Measurements from ENCODE around the gene CACNA1G.

Gene CACNA1G

DNA sequence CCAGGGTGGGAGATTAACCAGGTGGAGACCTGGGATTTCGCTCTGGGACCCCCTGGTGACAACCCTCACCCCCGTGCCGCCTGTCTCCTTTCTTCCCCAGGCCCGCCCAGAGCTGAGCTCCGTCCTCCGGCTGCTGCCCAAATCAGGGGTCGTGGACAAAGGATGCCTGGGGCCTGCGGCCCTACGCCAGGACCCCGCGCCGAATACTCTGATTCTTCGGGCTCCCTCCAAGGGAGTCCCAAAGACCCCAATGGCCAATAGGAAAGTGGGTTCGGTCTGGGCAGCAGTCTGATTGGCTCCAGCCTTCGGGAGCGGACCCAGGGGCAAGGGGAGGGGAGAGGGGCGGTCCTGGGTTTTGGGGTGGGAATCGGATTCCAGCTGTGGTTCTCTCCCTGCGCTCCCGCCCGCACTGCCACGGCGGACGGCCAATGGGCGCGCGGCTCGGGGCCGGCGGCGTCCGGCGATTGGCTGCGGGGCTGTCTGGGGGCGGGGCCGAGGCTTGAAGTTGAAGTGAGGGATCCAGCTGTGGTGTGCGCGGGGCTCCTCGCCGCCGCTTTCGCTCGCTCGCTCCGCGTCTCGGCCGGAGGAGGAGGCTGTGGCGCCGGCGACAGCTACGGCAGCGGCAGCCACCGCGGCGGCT lies at the start of gene CACNA1G:
Gene CACNA1G, plus strand, starts transcription at position 531 of the 640 bp plus-strand sequence. CDS start 745 bp downstream, outside the sequence.
- FAIRE-seq (peak; percentile 55), DNase-seq (ENCODE audit: low spot score) (peak; percentile 98)

DNA sequence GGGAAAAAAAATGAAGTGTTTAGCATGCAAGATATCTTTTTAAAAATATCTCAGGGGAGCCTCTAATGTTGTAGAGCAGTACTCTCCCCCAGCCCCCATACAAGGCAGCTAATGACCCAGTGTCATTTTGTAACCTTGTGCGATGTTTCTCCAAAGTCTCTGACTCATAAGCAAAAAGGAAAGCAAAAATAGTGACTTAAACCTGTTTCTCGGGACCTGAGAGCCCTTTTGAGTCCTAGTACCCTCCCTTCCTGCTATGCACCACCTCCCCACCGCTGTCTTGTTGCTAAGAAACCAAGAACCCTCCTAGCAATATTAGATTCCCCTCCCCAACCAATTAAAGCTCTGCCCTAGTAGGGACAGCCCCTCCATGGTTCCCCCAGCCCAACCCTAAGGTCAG lies 49.5 kb upstream of the CACNA1G start:
- FAIRE-seq: no peak

DNA sequence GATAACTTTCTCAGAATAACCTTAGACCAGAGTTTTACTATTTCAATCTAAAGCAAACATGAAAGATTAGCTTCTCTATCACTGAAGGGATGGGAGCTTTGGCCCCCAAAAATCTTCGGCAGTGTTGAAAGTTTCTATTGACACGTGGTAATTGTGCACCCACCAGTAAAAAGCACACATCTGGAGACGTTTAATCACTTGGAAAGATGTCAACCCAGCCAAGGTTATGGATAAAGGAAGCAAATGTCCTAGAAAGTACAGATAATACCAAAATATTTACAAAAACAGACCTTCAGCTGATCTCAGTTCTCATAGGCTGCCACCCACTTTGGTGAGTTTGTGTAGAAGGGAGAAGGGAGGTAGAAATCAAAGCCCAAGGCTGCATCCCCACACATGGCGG lies 47.0 kb upstream of the CACNA1G start:
- no peak for FAIRE-seq
- DNase-seq (ENCODE audit: low spot score): no peak

More for the DNA sequence above, 49.5 kb upstream of the CACNA1G start:
- DNase-seq (ENCODE audit: low spot score): no peak

DNA sequence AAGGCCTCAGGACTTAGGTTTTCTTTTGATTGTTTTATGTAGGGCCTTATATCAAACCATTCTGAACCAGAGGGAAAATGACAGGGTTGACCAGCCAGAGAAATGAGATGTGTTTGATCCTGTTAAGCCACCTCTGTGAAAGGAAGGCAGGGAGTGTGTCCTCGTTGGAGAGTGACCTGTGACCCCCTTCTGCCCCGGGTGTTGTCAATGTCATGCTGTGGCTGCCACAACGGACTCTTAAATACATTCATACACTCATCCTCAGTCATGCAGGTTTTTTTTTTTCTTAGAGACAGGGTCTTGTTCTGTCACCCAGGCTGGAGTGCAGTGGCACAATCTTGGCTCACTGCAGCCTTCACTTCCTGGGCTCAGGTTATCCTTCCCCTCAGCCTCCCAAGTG lies 46.1 kb upstream of the CACNA1G start:
- DNase-seq (ENCODE audit: low spot score): no peak
- no peak for FAIRE-seq

DNA sequence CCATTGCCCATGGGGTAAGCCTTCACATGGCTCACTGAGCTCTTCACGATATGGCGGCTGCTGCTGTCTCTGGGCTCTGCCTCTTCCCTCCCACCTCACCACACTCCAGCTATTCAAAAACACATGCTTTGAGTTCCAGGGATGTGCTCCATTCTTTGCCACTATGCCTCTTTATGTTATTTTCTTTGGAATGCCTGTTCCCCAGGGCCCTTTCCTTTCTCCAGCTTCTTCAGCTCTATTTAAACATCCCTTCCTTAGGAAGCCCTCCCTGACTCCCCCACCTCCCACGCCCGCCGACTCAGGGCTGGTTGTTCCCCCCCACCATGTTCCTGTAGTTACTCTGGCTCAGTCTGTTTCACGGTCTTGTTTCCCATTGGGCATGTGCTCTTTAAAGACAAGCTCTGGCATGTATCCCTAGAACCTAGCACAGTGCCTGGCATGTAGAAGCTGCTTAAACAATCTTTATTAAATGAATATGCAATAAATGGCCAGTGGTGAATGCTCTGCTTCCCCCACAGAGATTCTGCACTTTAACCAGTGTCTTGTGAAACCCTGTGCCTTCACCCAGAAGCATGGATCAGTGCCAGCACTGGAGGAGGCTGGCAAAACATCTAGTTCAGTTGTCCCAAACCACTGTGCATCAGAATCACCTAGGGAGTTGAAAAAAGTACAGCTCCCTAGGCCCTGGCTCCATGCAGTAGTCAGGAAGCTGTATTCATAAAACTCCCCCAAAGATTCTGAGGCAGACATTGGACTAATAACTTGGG lies 45.4 kb upstream of the CACNA1G start:
- DNase-seq (ENCODE audit: low spot score) (no peak), FAIRE-seq (no peak)

DNA sequence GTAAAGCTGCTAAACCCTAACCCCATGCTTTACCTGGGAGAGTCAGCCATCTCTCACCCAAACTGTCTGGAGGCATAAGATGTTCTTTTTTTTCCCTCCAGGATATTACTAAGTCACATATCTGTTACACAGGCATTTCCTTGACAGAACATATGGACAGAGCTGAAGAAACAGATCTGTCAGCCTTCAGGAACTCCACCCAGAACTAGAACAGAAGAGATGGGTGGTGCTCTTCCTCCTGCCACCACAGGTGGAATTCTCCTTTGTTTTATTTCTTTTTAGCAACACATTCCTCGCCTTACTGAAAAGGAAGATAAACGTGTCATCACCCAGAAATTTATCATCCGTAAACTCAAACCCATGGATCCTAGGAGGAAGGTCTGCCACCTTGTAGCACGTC lies 43.5 kb upstream of the CACNA1G start:
- no peak for DNase-seq (ENCODE audit: low spot score)
- FAIRE-seq: no peak

DNA sequence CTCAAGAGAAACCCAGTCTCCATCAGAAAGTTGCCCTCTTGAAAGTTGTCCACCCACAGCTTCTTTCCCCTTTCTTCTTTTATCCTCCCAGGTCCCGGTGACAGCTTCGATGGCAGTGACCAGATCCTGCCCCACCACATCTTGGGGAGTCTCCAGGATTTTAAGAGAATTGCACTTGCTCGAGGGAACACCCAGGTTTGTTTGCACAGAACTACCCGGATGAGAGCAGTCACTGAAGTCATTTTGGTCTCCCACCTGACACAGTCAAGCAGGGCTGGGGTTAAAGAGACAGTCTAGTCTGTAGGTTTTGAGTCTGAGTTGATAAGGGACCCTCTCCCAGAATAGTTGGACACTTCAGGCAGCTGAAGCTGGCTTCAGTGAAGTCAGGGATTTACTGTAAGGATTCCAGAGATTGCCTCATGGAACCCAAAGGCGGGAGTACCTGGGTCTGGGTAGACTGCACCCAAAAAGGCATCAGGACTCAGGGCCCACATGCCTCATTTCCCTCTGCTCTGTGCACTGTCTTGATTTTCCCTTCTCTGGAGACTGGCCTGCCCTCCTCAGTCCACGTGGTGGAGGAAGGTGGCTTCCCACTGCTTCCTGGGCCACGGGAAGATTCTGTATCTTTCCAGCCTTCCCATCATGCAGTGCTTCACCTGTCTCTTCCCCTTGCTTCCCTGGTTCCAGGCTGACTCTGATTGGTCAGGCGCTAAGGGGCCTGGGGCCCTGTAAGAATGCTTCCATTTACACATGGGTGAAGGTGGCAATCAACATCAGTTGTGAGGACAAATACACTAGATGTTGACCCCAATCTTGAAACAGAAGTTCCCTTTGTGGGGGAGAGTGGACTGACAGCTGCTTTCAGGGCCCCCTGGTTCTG lies 42.8 kb upstream of the CACNA1G start:
- FAIRE-seq: no peak
- no peak for DNase-seq (ENCODE audit: low spot score)

DNA sequence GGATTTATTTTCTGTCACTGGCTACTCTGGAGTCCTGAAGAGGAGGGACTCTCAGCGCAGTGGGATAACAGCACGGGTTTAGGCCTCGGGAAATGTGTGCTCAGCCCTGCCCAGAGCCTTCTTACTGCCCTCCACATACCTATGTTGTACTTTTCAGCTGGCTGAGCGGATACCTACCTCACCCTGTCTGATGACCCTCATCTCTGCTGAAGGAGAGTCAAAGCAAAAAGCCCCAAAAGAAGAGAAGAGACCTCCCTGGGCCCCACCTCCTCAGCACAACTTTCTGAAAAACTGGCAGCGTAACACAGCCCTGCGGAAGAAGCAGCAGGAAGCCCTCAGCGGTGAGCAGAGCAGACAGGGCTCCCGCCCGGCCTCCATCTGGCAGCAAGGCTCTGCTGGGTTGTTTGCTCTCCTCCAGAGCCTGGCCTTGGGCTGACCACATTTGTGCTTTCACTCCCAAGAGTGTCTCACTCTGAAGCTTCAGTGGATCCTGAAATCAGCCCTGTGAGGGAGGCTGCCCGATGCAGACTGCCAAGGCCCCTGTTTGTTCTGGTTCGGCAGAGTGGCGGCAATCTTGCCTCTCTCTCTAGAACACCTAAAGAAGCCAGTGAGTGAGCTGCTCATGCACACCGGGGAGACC lies 42.0 kb upstream of the CACNA1G start:
- no peak for FAIRE-seq
- DNase-seq (ENCODE audit: low spot score): no peak

DNA sequence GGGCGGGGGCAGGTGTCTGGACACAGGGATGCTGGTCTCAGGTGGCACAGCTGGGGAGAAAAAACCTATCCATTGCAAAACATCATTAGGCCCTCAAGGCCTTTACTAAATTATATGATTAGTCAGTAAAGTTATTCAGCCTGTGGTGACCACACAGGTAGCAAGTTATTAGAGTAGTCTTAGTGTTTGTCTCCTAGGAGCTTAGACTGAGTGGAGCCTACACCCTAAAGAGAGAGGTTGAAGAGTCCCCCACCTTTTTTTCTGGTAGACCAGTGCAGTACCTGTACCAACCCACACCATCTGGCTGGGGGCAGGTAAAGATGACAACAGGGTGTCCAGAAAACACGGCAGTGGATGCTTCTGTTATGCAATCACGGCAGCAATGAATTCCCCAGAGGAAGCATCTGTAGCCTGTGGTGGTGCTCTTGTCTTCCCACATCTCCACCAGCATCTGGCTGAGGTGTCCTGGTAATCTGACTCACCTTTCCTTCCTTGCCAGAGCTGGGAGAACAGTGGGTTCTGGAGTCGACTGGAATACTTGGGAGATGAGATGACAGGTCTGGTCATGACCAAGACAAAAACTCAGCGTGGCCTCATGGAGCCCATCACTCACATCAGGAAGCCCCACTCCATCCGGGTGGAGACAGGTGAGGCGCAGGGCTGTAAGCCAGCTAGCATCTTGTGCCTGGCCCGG lies 41.2 kb upstream of the CACNA1G start:
- no peak for FAIRE-seq

DNA sequence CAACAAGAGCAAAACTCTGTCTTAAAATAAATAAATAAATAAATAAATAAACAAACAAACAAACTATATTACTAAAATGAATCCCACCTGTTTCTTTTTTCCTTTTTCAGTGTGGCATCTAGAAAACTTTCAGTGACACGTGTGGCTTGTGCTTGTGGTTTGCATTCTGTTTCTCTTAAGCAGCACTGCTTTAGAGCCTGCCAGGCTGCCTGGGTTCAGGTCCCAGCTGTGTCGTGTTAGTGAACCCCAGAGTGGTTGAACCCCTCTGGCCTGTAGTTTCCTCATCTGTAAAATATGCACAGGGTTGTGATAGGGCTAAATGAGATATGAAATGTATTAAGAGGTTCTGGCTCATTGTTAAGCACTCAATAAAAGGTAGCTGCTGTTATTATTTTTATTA lies 40.0 kb upstream of the CACNA1G start:
- no peak for DNase-seq (ENCODE audit: low spot score)

More for the DNA sequence above, 41.2 kb upstream of the CACNA1G start:
- no peak for DNase-seq (ENCODE audit: low spot score)

DNA sequence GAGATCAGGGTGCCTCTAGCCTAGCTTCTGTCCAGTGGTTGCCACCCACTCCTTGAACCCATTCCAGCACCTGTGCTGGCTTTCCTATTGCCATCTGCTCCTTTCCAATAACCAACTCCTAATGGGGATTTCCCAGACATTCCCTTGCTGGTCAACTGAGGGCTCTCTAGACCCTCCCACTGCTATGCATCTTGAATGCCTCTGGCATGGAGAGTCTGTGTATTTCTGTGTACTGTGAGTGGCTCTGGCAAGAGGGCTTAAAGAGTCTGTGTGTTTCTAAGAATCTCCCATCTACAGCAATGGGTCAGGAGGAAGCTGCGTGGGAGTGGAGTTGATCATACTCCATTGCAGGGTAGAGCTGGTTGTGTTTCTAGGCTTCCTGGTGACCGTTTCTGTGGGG lies 39.0 kb upstream of the CACNA1G start:
- FAIRE-seq: no peak
- no peak for DNase-seq (ENCODE audit: low spot score)

More for the DNA sequence above, 40.0 kb upstream of the CACNA1G start:
- no peak for FAIRE-seq

DNA sequence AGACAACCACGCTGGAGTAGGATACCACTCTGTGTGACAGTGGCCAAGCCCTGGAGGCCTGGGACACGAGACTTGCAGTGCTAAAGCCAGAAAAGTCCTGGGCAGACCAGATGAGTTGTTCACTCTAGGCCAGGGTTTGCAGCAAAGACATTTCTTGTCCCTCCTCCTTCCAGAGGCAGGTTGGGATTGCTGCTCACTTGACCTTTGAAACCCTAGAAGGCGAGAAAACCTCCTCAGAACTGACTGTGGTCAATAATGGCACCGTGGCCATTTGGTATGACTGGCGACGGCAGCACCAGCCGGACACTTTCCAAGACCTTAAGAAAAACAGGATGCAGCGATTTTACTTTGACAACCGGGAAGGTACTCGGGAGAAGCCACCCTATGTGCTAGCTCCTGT lies 37.7 kb upstream of the CACNA1G start:
- no peak for FAIRE-seq
- no peak for DNase-seq (ENCODE audit: low spot score)

DNA sequence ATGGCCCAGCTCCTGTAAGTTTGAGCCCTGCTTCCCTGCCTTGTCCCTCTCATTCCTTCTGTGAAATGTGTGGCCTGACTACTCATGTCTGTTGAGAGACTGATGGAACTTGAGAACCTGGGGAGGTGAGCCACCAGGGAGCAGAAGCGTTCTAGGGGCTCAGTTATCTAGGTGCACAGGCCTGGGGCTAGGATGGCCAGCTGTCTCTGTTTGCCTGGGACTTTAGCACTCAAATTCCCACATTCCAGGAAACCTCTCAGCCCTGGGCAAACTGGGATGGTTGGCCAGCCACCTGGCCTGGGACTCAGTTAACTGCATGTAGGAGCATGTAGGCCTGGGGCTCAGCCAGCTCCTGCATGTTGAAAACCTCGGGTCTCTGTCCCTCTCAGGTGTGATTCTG lies 37.3 kb upstream of the CACNA1G start:
- FAIRE-seq (no peak), DNase-seq (ENCODE audit: low spot score) (no peak)

DNA sequence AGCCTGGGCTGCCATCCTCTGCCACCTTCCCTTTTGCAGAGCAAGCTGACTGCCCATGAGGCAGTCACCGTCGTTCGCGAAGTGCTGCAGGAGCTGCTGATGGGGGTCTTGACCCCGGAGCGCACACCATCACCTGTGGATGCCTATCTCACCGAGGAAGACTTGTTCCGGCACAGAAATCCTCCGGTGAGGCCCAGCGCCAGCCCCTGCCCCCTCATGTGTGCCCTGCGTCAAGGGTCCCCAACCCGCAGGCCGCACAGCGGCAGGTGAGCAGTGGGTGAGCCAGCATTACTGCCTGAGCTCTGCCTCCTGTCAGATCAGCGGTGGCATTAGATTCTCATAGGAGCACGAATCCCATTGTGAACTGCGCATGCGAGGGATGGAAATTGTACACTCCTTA lies 35.7 kb upstream of the CACNA1G start:
- FAIRE-seq: no peak
- no peak for DNase-seq (ENCODE audit: low spot score)

DNA sequence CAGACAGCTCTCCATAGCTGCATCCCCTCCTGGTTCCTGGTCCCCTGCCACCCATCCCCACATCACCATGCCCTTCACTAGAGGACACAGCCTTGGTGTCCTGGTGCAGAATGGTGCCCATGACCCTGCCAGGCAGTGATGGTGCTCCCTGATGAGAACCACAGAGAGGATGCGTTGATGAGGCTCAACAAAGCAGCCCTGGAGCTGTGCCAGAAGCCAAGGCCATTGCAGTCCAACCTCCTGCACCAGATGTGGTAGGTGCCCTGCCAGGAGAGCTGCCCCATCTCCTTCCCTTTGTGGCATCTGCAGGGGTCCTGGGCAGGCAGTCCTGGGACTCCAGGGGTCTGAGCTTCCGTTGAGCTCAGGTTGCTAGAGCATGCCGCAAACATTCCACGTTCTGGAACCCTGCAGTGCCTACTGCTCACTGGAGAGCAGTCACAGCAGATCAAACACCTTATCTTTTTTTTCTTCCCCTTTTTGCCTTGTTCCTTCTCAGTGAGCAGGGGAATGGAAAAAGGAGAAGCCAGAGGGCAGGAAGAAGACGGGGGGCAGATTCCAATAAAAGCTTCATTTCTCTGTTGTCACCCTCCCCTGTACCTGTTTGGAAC lies 33.3 kb upstream of the CACNA1G start:
- DNase-seq (ENCODE audit: low spot score): no peak

DNA sequence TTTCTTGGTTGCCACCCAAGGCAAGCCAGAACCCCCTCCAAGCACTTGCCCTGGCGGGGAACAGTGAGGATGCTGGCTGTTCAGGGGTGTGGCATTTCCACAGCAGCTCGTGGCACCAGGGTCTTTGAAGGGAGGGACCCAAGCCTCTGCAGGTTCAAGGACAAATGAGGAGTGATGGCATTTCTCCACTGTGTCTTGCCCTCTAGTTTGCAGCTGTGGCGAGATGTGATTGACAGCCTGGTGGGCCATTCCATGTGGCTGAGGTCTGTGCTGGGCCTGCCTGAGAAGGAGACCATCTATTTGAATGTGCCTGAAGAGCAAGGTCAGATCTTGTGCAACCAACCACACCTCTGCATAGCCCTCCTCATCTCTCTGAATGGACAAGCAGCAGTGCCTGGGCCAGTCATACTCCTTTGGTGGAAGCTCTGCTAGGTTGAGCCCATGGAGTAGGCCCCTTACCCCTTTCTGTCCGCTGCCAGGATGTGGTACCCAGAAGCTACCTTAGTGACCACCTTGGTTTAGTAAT lies 32.5 kb upstream of the CACNA1G start:
- DNase-seq (ENCODE audit: low spot score) (no peak), FAIRE-seq (no peak)

More for the DNA sequence above, 33.3 kb upstream of the CACNA1G start:
- FAIRE-seq: no peak

DNA sequence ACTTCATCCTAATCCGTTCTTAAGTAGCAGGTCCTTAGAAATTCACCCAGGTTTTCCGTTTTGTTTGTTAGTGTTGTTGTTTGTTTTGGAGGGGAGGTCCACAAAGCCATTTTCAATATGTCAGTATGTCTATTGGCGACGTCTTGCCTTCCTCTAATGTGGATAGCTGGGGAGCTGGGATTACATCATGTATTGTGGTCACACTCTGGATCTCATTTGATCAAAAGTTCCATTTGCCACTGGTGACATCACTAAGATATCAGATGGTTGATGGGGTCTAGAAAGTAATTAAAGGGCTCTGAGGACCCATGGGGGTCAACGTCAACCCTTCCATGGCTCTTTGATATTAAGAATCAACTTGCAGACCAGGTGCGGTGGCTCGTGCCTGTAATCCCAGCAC lies 30.7 kb upstream of the CACNA1G start:
- no peak for FAIRE-seq
- no peak for DNase-seq (ENCODE audit: low spot score)

DNA sequence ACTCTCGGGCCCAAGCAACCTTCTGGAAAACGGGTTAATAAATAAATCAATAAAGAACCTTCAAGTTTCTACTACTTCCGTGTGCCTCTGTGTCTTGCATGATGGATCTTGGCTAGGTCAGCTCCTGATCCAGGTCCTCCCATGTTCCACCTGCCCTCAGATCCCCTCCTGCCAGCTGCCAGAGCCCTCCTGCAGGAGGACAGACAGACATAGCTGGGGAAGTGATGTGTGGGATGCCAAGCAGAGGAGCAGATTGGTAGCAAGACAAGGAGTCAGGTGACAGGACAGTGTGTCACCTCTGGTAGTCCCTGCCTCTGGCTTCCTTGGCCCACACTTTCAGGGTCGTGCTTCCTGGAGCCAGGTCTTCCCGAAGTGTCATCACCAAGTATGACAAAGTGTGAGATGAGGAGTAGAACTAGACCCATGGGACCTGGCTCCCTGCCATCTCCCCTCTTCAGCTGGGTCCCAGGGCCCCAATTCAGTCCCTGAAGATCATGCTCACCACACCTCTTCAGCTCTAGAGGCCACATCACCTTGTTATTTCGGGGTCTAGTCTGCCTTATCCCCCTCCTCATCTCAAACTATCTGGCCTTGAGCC lies 29.0 kb upstream of the CACNA1G start:
- no peak for FAIRE-seq
- DNase-seq (ENCODE audit: low spot score): no peak

DNA sequence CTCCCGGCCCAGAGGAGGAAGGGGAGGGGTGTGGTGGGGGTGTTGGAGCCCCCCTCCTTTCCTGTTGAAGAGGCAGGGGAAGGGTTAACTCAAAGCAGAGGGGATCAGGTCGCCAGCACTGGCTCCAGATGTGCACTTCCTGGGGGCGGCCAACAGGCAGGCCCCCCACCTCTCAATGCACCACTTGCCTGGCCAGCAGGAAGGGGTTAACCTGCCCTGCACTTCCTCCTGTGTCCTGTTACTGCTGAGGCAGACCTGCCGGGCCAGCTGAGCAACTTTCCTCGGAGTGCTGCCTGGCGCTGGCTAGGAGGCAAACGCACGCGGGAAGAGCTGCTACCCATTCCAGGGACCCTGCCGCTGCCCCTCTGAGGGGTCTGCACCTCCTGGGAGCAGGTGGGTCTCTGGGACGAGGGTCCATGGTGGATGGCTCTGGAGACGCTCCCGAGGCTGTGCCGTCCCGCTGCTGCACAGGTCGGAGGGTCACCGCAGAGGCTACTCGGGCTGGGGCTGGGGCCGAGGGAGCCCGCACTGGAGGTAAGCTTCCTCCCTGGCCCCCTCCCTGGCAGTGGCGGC lies 28.0 kb upstream of the CACNA1G start, which contains the start of gene EPN3:
Gene EPN3, plus strand, starts transcription at position 284 of the 573 bp plus-strand sequence. CDS start 3,822 bp downstream, outside the sequence.
- DNase-seq (ENCODE audit: low spot score): peak; percentile 55
- FAIRE-seq: peak; percentile 74
